HG03469 (cell line): Measurements from ENCODE around the gene ENTPD7.

Source experiments
- ATAC-seq: cut with Tn5 transposase; IDR thresholded peaks from one replicate; pipeline ENCODE4 v1.9.1; 2021; ENCODE audit warnings: mild to moderate bottlenecking, moderate library complexity, moderate number of reproducible peaks; ENCODE audit not compliant: unreplicated experiment

Gene ENTPD7

DNA sequence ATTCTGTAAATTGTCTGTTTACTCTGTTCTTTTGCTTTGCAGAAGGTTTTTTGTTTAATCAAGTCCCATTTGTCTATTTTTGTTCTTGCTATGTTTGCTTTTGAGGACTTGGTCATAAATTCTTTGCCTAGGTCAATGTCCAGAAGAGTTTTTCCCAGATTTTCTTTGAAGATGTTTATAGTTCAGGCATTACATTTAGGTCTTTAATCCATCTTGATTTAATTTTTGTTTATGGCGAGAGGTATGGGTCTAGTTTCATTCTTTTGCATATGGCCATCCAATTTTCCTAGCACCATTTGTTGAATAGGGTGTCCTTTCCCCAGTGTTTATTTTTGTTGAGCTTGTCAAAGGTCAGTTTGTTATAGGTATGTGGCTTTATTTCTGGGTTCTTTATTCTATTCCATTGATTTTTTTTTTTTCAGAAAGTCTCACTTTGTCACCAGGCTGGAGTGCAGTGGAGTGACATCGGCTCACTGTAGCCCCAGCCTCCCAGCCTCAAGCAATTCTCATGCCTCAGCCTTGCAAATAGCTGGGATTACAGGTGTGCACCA is 11.6 kb upstream of the ENTPD7 start:
- ATAC-seq = no peak

DNA sequence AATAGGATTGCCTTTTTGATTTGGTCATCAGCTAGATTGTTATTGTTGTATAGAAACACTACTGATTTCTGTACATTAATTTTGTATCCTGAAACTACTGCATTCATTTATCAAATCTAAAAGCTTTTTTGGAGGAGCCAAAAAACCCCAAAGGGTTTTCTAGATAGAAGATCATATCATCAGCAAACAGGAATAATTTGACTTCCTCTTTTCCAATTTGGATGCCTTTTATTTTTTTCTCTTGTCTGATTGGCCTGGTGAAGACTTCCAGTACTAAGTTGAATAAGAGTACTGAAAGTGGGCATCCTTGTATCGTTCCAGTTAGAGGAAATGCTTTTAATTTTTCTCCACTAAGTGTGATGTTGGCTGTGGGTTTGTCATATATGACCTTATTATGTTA is 10.6 kb upstream of the ENTPD7 start:
- ATAC-seq = no peak

DNA sequence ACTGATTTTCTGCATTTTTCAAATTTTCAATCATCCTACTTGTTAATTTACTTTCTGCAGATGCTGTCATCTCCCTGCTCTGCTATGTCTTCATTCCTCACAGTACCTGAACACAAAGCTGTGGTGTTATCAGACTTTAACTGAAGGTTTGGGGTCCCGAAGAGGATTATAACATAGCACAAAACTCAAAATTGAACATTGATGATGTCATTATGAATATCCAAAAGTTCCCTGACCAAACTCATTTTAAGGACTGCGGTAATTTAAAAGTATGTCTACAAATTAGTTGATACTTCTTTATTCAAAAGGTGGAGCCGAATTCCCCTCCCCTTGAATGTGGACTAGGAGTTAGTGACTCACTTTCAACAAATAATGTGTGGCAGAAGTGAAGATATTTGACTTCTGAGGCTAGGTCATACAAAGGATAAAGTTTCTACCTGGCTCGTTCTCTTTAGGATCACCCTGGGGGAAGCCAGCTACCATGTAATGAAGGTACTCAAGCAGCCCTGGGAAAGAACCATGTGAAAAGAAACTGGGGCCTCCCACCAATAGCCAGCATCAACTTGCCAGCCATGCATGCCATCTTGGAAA is 6.4 kb upstream of the ENTPD7 start:
- ATAC-seq = no peak

DNA sequence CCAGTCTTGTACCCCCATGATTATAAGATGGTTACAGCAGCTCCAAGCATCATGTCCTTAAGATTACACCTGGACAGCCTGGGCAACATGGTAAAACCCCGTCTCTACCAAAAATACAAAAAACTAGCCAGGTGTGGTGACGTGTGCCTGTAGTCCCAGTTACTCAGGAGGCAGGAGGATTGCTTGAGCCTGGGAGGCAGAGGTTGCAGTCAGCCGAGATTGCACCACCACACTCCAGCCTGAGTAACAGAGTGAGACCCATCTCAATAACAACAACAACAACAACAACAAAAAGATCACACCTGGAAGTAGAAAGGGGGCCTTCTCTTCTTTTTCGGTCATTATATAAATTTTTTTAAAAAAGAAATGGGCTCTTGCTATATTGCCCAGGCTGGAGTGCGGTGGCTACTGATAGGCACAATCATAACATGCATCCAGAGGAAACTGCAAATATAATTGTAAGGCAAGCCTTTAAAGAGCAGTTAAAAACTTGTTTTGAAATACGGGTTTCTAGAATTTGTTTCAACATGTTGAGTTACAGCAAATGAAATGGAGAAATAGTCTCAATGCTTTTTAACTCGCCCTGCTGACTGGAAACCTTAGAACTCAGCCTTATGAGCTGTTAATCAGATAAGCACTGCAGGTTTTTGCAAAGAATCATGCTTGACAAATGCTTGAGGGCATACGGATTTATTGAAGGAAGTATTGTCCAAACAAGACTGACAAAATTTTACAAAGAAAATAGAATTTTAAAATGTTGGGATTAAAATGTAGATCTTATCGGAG is 4.7 kb upstream of the ENTPD7 start:
- ATAC-seq = no peak

DNA sequence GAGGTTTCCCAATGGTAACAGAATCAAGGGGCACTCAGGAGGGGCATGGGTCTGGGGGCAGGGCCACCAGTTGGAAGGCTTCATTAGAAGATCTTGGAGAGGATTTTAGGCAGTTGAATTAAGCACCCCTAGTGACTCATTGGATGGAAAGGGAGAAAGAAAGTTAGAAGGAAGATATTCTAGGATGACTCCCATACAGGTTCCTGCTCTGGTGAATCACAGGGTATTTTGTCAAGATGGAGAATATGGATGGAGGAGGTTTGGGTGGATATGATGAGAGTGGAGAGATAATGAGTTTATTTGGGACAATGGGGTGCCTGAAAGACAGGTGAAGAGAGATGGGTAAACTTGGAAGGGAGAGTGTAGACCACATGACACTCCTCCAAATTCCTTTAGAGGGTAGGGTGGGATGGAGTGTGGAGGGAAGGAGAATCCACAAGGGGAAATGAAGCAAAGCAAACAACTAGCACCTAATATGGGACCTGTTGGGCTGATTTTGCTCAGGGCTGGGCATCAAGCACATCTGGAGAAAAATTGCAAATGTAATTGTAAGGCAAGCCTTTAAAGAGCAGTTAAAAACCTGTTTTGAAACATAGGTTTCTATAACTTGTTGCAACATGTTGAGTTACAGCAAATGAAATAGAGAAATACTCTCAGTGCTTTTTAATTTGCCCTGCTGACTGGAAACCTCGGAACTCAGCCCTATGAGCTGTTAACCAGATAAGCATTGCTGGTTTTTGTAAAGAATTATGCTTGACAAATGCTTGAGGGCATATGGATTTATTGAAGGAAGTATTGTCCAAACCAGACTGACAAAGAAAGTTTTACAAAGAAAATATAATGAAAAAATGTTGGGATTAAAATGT is 2.9 kb upstream of the ENTPD7 start:
- no peak for ATAC-seq

DNA sequence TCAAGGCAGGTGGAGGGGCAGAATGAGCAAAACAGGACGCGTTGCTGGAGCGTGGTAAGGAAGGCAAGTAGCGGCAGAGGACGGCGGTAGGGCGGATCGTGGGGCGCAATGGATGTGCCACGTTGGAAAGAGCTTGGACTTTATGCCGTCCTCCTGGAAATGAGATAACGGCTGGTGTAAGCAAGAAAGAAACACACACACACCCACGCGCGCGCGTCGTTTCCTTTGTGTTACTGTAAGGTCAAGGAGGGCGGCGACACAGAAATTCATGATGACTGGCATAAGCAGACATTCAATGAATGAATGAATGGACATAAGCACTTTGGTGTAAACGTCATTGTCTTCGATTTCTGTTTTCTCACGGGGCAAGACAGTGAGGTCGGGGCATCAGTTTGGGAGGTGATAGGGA is 683 bp upstream of the ENTPD7 start:
- ATAC-seq = no peak

DNA sequence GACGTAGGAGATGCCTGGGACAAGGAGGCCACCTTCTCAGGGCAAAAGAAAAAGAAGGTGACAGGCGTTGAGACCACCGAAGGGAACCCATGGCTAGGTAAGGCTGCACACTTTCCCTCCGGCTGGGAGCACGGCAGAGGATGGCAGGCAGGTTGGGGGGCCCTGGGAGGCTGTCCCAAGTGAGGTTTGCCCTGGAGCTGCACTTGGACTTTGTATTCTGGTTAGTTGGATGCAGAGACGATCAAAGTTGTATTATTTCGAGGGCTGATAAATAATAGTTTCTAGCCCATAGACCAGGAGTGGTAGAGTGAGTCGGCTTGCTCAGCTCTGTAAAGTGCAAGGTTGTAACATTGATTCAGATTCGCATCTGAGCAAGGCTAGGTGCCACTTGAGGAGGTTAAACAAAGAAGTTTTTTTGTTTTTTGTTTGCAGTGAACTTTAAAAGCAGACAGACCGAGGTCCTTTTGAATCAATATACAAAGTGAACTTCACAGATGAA is 608 bp downstream of the ENTPD7 start:
- no peak for ATAC-seq

DNA sequence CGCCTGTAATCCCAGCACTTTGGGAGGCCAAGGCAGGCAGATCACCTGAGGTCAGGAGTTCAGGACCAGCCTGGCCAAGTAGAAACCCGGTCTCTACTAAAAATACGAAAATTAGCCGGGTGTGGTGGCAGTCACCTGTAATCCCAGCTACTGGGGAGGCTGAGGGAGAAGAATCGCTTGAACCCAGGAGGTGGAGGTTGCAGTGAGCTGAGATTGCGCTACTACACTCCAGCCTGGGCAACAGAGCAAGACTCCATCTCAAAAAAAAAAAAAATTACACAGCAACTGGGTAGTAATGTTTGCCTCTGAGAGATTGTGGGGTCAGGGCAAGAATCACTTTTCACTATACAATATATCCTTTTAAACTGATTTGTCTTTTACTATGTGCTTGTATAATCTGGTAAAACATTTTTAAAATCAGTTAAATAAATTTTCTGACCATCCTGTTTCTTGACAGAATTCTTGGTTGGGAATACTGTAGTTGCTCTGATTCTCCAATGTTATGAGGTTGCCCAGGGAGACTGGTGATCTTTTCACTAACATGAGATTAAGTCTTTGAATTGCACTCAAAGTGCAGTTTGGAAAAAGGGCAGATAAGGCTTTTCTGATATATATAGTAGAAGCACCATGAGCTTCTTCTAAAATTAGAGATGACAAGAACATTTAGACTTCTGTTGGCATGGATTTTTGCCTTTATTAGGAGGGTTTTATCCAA is 1.5 kb downstream of the ENTPD7 start:
- no peak for ATAC-seq

DNA sequence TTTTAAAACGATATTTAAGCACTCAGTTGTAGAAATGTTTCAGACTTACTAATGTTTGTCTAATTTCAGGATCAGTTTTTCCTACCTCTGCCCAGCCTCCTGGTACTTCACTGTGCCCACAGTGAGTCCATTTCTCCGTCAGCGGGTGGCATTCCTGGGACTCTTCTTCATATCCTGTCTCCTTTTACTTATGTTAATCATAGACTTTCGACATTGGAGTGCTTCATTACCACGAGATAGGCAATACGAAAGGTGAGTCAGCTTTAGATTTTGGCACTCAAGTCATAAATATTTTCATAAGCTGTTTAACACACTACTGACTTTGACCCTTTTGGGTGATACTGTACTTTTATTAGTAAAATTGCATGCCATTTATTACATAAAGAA is 2.1 kb downstream of the ENTPD7 start:
- no peak for ATAC-seq

DNA sequence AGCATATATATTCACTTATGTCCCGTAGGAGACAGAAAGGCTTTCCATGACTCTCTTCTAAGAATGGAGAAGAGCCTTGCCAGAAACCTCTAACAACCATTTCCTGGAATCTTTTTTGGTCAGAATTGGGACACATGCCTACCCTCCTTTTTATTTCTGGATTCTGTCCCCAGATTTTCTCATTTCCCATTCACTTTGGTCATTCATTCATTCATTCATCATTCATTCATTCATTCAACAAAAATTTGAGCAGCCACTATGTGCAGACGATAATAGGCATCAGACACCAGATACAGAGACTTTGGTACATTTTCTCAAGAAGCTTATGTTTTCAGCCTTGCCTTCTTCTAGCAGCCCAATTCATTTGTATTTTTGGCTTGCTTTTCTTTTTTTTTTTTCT is 6.0 kb downstream of the ENTPD7 start:
- no peak for ATAC-seq

DNA sequence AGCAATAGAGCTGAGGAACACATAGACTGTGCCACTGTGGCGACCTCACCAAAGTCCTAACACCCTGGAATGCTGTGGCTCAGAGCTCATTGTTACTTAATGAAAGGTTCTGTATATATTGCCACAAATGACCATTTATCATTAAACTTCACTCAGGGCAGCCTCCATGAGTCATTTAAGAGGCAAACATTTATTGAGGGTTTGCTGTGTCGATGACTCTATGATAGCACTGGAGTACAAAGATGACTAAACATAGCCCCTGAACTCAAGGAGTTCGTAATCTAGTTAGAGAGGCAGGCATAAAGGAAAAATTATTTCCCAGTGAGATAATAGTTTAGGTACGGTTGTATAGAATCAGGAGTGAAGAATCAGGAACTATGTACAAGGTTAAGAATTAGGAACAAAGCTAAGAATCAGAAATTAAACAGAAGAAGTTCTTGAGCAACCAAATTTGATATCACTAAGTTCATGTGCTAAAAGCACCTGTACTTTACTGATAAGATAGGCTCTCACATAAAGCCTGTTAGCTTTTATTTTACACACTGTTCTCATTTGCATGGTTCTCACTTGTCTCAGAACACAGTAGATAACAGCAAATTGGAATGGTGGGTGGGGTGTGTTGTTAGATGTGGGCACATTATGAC is 7.9 kb downstream of the ENTPD7 start:
- ATAC-seq = no peak

DNA sequence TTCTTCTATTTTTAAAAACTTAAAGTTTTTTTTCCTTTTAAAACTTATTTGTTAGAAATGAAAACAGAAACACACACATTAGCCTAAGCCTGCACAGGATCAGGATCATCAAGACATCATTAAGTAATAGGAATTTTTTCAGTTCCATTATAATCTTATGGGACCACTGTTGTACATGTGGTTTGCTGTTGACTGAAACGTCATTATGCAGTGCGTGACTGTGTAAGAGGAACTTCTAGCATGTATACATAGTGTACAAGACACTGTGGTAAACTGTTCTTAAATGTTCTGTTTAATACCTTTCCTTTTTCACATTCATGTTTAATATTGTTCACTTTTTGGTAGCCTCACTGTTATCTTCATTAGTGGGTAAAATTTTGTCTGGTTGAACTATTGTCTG is 12.1 kb downstream of the ENTPD7 start:
- no peak for ATAC-seq

DNA sequence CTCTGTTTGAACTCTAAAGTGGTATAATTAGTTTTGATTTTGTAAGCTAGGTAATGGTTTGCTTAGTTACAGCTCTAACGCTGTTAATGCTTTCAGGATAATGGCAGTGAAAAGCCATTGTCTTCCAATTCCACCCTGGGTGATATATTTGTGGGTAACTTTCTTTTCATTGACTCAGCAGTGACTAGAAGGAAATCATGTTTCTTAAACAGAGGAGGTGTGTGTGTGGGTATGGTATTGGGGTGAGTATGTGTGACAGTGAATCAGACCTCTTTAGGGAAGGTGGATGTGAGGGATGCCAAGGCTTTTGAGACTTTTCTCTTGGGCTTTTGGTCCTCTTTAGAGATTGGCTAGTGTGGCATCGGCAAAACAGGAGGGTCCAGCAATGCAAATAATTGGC is 13.6 kb downstream of the ENTPD7 start:
- ATAC-seq = no peak

DNA sequence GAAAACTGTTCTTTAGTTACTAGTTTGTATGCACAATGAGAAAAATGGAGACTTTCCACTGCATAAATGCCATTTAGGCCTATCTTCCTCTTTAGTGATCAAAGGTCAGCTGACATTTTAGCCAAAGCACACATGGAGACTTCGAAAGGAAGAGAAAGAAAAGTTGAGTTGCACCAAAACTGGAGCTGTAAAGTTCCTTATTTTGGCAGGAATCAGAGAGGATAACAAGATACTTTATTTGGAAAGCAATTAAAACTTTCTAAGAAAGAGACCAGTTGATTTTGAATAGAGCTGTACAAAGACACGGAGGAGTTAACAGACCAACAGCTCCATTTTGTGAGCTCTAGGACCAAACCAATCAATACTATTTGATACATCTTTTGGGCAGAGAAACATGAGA is 14.2 kb downstream of the ENTPD7 start:
- ATAC-seq = no peak

DNA sequence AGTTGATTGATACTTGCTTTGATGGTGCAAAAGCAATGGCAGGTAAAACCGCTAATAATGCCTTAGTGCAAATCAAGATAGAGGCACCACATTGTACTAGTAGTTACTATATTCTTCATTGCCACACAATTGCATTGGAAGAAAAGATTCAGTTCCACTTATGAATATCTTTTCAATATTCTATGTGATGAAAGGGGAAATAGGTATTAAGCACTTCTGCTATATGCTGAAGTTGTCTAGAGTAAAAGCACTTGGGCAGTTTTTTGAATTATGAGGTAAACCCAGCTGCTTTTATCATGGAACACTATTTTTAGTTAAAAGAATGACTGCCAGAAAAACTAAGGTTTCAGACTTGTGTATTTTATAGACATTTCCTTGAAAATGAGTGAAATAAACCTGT is 15.5 kb downstream of the ENTPD7 start:
- ATAC-seq = no peak

DNA sequence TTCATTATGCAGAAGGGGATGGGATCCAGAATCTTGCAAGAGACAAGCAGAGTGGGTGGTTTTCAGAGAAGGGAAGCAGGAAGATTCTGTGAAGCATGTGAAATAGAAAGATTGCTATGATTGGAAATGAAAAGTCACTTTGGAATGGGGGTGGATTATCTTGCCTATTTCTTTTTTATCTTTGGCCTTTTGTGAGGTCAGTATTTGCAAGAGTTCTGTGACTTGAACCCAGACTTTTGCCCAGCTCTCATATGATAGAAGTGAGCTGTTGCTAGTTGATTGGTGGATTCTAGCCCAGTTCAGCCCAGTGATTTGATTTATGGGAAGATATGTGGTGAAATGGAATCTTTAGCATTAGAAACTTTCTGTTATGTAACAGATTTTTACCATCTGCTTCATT is 17.1 kb downstream of the ENTPD7 start:
- no peak for ATAC-seq

DNA sequence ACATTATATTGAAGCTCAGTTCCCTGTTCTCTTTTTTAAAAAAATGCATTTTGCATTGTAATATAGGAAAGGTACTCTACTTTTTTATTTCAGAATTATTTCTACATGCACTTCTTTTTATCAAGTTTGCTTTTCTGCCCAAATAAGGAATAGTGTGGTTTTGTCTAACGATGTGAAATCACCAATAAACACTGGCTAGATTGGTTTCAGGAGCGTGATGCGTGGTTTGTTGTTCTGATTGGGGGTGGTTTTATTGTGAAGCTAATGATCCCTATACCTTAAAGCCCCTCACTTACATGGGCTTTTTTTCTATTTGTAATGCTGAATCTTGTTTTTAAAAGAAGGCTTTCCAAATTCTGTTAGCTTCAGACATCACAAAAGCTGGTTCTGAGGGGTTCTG is 17.6 kb downstream of the ENTPD7 start:
- ATAC-seq = no peak

DNA sequence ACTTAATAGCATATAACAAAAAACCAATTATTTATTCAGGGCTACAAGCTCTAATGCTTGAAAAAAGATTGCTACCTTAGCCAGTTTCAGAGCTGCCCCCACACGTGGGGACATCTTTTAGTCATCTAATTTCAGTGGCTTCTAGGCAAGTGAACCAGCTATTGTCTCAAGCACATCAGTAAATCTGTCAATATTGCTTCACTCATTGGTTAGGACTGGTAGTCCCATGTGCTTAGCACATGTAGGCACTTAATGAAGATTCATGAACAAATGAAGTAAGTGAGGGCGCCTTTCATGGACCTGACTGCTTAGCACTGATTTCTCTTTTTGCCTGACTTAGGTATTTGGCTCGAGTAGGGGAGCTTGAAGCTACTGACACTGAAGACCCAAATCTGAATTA is 19.6 kb downstream of the ENTPD7 start:
- no peak for ATAC-seq

DNA sequence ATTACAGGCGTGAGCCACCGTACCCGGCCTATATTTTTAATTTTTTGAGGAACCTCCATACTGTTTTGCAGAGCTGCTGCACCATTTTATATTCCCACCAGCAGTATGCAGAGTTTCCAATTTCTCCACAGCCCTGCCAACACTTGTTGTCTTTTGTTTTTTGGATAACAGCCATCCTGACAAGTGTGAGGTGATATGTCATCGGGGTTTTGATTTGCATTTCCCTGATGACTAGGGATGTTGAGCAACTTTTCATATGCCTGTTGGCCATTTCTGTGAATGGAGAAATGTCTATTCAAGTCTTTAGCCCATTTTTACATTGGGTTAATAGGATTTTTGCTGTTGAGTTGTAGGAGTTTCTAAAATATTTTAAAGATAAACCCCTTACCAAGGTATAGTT is 22.2 kb downstream of the ENTPD7 start:
- ATAC-seq = no peak

DNA sequence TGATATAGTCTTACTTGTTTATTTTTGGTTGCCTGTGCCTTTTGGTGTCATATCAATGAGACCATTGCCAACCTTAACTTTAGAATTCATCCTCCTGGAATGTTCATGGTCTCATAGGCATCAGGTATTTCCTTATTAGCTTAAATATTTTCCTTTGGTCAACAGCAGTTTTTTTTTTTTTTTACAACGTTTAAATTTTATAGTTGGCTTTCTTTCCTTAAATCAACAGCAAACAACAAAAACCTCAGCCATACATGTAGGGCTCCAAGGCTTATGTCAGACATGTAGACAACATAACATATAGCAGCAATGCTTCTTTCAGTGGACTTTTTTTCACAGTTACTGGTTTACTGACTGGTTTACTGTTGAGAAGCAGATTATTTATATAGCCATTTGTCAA is 22.7 kb downstream of the ENTPD7 start:
- ATAC-seq = no peak
